ENCODE results near the gene TBPL1. TPM values are rescaled to one million over a fixed set of nuclear protein-coding genes. Genes with fewer than 3 reads are reported as not detected.
A peak's percentile ranks its signal among the peaks of the same experiment; 100 is the strongest.

TBPL1 gene
- total and polyA plus RNA-seq, 2 of the 13 experiments (the other 11 are each of a cell fraction or from before 2014, with no cell fraction given), result 25.3 to 39.3 TPM

DNA sequence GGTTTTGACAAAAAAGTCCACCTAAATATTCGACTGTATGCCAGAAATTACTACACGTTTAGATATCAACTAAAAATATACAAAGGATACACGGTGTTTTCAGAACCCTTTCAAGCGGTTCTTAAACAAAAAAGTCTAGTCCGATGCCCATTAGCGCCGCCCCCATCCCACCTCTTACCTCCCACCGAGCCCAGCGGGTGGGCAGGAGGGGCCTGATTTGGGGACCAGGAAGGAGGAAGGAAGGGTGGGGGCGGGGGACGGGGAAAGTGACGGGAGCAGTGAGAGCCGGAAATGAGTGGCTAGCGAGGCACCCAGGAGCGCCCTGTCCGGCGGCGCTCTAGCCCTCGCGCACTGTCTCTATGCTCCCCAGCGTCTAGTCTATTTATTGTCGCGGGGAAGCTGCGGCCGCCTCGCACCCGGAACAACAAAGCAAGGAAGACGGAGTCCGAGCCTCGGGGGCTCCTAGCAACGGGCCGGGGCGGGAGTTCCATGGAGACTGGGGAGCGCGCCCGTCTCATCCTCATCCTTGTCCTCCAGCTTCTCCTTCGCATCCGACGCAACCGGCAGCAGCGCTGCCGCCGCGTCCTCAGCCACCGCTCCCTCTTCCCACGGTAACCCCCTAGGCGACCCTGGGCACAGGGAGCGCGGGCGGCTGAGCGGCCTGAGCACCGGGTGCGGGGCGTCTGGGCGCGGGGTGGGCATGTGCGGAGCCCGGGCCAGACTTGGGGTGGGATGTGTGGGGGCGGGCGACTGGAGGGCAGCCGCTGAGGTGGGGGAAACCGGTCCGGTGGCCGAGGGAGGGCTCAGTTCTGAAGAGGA is at the start of gene TBPL1 (continued):
- TF ChIP-seq, protein P1, sequence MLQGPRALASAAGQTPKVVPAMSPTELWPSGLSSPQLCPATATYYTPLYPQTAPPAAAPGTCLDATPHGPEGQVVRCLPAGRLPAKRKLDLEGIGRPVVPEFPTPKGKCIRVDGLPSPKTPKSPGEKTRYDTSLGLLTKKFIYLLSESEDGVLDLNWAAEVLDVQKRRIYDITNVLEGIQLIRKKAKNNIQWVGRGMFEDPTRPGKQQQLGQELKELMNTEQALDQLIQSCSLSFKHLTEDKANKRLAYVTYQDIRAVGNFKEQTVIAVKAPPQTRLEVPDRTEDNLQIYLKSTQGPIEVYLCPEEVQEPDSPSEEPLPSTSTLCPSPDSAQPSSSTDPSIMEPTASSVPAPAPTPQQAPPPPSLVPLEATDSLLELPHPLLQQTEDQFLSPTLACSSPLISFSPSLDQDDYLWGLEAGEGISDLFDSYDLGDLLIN (CRISPR knock-in tag; IDR thresholded peaks at IDR 0.05; ENCODE audit: borderline replicate concordance), result no peak
- TF ChIP-seq ZNF709 (CRISPR knock-in tag; IDR thresholded peaks at IDR 0.05) (peak; percentile 65; the same call in 1 of the 2 replicates), ZNF234 (CRISPR knock-in tag; conservative IDR thresholded peaks at IDR 0.05) (no peak), ZFX (CRISPR knock-in tag; IDR thresholded peaks at IDR 0.05; ENCODE audit: low read depth) (peak; percentile 85), SMAD9 (CRISPR knock-in tag; IDR thresholded peaks at IDR 0.05) (0 out of 2 replicates have a peak, but pooled peaks have one; percentile 14), YEATS2 (CRISPR knock-in tag; IDR thresholded peaks at IDR 0.05; ENCODE audit: borderline replicate concordance) (peak; percentile 97), ELF3 (CRISPR knock-in tag; IDR thresholded peaks at IDR 0.05) (peak; percentile 99), TOE1 (CRISPR knock-in tag; IDR thresholded peaks at IDR 0.05) (no peak), ZNF619 (CRISPR knock-in tag; IDR thresholded peaks at IDR 0.05) (0 out of 2 replicates have a peak, but pooled peaks have one; percentile 23), ZNF468 (CRISPR knock-in tag; IDR thresholded peaks at IDR 0.05) (no peak)
- TF ChIP-seq, protein P2, sequence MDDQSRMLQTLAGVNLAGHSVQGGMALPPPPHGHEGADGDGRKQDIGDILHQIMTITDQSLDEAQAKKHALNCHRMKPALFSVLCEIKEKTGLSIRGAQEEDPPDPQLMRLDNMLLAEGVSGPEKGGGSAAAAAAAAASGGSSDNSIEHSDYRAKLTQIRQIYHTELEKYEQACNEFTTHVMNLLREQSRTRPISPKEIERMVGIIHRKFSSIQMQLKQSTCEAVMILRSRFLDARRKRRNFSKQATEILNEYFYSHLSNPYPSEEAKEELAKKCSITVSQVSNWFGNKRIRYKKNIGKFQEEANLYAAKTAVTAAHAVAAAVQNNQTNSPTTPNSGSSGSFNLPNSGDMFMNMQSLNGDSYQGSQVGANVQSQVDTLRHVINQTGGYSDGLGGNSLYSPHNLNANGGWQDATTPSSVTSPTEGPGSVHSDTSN (CRISPR knock-in tag; IDR thresholded peaks at IDR 0.05; ENCODE audit: borderline replicate concordance), result no peak
- TF ChIP-seq, protein P3, sequence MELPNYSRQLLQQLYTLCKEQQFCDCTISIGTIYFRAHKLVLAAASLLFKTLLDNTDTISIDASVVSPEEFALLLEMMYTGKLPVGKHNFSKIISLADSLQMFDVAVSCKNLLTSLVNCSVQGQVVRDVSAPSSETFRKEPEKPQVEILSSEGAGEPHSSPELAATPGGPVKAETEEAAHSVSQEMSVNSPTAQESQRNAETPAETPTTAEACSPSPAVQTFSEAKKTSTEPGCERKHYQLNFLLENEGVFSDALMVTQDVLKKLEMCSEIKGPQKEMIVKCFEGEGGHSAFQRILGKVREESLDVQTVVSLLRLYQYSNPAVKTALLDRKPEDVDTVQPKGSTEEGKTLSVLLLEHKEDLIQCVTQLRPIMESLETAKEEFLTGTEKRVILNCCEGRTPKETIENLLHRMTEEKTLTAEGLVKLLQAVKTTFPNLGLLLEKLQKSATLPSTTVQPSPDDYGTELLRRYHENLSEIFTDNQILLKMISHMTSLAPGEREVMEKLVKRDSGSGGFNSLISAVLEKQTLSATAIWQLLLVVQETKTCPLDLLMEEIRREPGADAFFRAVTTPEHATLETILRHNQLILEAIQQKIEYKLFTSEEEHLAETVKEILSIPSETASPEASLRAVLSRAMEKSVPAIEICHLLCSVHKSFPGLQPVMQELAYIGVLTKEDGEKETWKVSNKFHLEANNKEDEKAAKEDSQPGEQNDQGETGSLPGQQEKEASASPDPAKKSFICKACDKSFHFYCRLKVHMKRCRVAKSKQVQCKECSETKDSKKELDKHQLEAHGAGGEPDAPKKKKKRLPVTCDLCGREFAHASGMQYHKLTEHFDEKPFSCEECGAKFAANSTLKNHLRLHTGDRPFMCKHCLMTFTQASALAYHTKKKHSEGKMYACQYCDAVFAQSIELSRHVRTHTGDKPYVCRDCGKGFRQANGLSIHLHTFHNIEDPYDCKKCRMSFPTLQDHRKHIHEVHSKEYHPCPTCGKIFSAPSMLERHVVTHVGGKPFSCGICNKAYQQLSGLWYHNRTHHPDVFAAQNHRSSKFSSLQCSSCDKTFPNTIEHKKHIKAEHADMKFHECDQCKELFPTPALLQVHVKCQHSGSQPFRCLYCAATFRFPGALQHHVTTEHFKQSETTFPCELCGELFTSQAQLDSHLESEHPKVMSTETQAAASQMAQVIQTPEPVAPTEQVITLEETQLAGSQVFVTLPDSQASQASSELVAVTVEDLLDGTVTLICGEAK (IDR thresholded peaks at IDR 0.05), result peak; percentile 51
- TF ChIP-seq, protein P3 (CRISPR knock-in tag; IDR thresholded peaks at IDR 0.05), result peak; percentile 72
- TF ChIP-seq, protein P4, sequence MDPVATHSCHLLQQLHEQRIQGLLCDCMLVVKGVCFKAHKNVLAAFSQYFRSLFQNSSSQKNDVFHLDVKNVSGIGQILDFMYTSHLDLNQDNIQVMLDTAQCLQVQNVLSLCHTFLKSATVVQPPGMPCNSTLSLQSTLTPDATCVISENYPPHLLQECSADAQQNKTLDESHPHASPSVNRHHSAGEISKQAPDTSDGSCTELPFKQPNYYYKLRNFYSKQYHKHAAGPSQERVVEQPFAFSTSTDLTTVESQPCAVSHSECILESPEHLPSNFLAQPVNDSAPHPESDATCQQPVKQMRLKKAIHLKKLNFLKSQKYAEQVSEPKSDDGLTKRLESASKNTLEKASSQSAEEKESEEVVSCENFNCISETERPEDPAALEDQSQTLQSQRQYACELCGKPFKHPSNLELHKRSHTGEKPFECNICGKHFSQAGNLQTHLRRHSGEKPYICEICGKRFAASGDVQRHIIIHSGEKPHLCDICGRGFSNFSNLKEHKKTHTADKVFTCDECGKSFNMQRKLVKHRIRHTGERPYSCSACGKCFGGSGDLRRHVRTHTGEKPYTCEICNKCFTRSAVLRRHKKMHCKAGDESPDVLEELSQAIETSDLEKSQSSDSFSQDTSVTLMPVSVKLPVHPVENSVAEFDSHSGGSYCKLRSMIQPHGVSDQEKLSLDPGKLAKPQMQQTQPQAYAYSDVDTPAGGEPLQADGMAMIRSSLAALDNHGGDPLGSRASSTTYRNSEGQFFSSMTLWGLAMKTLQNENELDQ (CRISPR knock-in tag; IDR thresholded peaks at IDR 0.05; ENCODE audit: borderline replicate concordance), result 0 out of 2 replicates have a peak, but pooled peaks have one; percentile 70
